Measurements from ENCODE around the gene ATP4B.

Gene ATP4B

DNA sequence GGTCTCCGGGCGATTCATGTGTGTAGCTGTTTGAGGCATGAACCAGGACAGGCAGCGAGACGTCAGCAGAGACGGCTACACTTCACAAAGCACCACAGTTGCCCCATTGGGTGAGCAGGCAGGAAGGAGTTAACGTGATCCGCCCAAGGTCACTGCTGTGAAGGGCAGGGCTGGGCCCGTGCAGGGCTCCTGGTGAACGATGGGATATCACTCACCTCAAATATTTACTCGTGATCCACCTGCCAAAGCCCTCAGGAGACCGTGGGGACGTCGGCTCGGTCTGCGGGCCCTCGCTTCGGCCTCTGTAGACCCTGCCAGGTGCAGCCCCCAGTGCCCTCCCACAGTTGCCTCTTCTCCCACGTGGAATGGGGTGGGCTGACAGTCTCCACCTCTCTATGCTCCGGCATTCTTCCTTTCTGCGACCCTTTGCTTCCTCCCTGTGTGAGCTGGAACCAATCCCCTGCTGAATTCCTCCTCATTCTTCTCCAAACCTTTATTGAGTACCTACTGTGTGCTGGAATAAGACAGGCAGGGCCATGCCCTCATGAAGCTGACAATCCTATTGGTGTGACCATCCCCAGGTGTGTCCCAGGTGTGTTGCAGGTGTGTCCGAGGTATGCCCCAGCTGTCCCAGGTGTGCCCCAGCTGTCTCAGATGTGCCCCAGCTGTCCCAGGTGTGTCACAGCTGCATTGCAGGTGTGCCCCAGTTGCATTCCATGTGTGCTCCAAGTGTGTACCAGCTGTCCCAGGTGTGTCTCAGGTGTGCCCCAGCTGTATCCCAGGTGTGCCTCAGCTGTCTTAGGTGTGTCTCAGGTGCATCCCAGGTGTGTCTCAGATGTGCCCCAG, 7.0 kb upstream of the ATP4B start:
- H3K4me1 ChIP-seq (ENCODE audit: insufficient read depth, low read length): no peaks in the 10 kb centered on the region
- H3K9ac ChIP-seq (ENCODE audit: low read depth, low read length): no peak overlapping the region
- H3K36me3 ChIP-seq (ENCODE audit: insufficient read depth, low read length): no peaks in the 10 kb centered on the region
- H3K9me3 ChIP-seq (ENCODE audit: control insufficient read depth, insufficient read depth, low read length): peaks cover 5% of the 10 kb centered on the region; the same call in 1 of the 2 replicates

DNA sequence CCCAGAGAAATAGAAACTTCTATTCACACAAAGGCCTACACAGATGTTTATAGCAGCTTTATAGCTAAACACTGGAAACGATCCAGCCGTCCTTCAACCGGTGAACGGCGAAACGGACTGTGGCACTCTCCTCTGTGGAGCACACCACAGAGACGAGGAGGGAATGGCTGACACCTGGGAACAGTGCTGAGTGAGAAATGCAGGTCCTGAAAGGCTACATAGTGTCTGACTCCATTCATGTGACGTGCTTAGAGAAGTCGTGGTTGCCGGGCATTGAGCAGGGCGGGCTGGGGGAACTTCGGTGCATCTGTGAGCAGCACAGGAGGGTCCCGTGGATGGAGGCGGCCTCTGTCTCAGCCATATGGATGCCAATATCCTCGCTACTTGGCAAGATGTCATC, 5.9 kb upstream of the ATP4B start:
- Histone ChIP-seq H3K9ac (ENCODE audit: low read depth, low read length) (no peak overlapping the region), H3K36me3 (ENCODE audit: insufficient read depth, low read length) (no peaks in the 10 kb centered on the region), H3K9me3 (ENCODE audit: control insufficient read depth, insufficient read depth, low read length) (peaks cover 5% of the 10 kb centered on the region; the same call in 1 of the 2 replicates), H3K4me1 (ENCODE audit: insufficient read depth, low read length) (no peaks in the 10 kb centered on the region)

GRCh38 chr13:113661509-113661908, 3.5 kb upstream of the ATP4B start:
- Histone ChIP-seq H3K36me3 (ENCODE audit: insufficient read depth, low read length) (no peaks in the 10 kb centered on the region), H3K4me1 (ENCODE audit: insufficient read depth, low read length) (no peaks in the 10 kb centered on the region), H3K9me3 (ENCODE audit: control insufficient read depth, insufficient read depth, low read length) (peaks cover 5% of the 10 kb centered on the region; the same call in 1 of the 2 replicates), H3K9ac (ENCODE audit: low read depth, low read length) (no peak overlapping the region)

- no peaks in the 10 kb centered on the region for H3K4me1 ChIP-seq (ENCODE audit: insufficient read depth, low read length)
- H3K9me3 ChIP-seq (ENCODE audit: control insufficient read depth, insufficient read depth, low read length): peaks cover 5% of the 10 kb centered on the region; the same call in 1 of the 2 replicates
- H3K36me3 ChIP-seq (ENCODE audit: insufficient read depth, low read length): no peaks in the 10 kb centered on the region
- H3K9ac ChIP-seq (ENCODE audit: low read depth, low read length): no peak overlapping the region
Measured at GRCh38 chr13:113660066-113660465, 2.1 kb upstream of the ATP4B start.

GRCh38 chr13:113659337-113659736, 1.3 kb upstream of the ATP4B start:
- Histone ChIP-seq H3K4me1 (ENCODE audit: insufficient read depth, low read length) (no peaks in the 10 kb centered on the region), H3K36me3 (ENCODE audit: insufficient read depth, low read length) (no peaks in the 10 kb centered on the region), H3K9ac (ENCODE audit: low read depth, low read length) (no peak overlapping the region), H3K9me3 (ENCODE audit: control insufficient read depth, insufficient read depth, low read length) (peaks cover 5% of the 10 kb centered on the region; the same call in 1 of the 2 replicates)

DNA sequence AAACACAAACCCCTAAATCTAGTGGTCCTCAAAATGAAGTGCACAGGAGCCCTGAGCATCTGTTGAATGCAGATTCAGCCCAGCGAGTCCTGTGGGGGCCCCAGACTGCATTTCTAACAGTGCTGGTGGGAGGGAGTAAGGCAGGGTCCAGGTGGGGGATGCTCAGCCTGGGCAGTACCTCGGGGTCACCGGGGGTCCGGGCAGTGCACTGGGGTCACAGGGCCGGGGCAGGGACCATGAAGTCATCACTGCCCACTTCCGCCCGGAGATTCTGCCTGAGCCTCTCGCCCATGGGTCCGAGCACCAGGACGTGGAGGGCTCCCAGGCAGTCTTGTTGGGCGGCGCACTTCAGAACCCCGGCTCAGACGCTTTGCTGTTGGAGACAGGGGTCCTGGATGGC, 838 bp upstream of the ATP4B start:
- Histone ChIP-seq H3K4me1 (ENCODE audit: insufficient read depth, low read length) (no peaks in the 10 kb centered on the region; the same call in 1 of the 2 replicates), H3K36me3 (ENCODE audit: insufficient read depth, low read length) (no peaks in the 10 kb centered on the region), H3K9me3 (ENCODE audit: control insufficient read depth, insufficient read depth, low read length) (peaks cover 5% of the 10 kb centered on the region; the same call in 1 of the 2 replicates), H3K9ac (ENCODE audit: low read depth, low read length) (no peak overlapping the region)

DNA sequence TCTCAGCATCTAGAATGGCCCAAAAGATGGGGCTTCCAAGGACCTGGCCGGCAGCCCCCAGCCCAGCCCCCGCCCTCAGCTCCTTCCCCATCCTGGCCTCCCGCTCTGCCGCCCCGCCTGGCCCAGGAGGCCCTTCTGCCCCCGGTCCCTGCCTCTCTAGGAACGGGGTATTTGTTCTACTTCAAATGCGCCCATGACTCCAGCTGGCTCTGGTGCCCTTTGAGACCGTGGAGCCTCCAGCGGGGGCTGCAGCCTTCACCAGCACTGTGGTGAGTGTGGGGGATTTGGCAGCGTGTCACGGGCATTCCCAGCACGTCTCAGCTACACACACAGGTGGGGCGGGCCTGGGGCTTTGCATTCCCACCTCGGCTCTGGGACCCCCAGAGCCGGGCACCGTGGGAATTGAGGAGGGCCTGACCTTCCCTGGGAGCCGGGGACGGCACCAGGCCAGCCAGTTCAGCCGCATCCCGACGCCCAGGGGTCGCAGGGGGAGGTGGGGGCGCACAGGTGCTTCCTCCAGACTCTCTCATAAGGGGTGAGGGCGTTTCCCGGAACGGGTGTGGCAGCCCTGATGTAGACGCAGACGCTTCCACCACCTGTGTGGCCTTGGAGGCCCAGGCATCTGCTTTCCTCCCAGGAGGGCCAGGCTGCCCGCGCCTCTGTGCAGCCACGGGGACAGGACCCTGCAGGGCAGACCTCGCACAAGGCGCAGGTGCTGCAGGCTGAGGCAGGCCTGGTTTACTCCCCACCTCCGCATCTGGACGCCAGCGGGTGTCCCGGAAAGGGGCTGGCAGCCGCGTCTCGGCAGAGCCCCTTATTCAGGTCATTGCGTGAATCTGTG, 947 bp downstream of the ATP4B start:
- Histone ChIP-seq H3K9me3 (ENCODE audit: control insufficient read depth, insufficient read depth, low read length) (0 out of 2 replicates have a peak, but pooled peaks cover 2% of the 10 kb centered on the region), H3K9ac (ENCODE audit: low read depth, low read length) (no peak overlapping the region), H3K36me3 (ENCODE audit: insufficient read depth, low read length) (no peaks in the 10 kb centered on the region), H3K4me1 (ENCODE audit: insufficient read depth, low read length) (no peaks in the 10 kb centered on the region; the same call in 1 of the 2 replicates)

- no peaks in the 10 kb centered on the region for H3K36me3 ChIP-seq (ENCODE audit: insufficient read depth, low read length)
- no peaks in the 10 kb centered on the region; the same call in 1 of the 2 replicates for H3K4me1 ChIP-seq (ENCODE audit: insufficient read depth, low read length)
- H3K9me3 ChIP-seq (ENCODE audit: control insufficient read depth, insufficient read depth, low read length): 0 out of 2 replicates have a peak, but pooled peaks cover under 1% of the 10 kb centered on the region
- H3K9ac ChIP-seq (ENCODE audit: low read depth, low read length): no peak overlapping the region
Measured at GRCh38 chr13:113656003-113656588, 1.9 kb downstream of the ATP4B start.

- Histone ChIP-seq H3K36me3 (ENCODE audit: insufficient read depth, low read length) (no peaks in the 10 kb centered on the region), H3K9ac (ENCODE audit: low read depth, low read length) (no peak overlapping the region), H3K4me1 (ENCODE audit: insufficient read depth, low read length) (no peaks in the 10 kb centered on the region; the same call in 1 of the 2 replicates), H3K9me3 (ENCODE audit: control insufficient read depth, insufficient read depth, low read length) (no peaks in the 10 kb centered on the region)
Measured at GRCh38 chr13:113655346-113656002, 2.5 kb downstream of the ATP4B start.

DNA sequence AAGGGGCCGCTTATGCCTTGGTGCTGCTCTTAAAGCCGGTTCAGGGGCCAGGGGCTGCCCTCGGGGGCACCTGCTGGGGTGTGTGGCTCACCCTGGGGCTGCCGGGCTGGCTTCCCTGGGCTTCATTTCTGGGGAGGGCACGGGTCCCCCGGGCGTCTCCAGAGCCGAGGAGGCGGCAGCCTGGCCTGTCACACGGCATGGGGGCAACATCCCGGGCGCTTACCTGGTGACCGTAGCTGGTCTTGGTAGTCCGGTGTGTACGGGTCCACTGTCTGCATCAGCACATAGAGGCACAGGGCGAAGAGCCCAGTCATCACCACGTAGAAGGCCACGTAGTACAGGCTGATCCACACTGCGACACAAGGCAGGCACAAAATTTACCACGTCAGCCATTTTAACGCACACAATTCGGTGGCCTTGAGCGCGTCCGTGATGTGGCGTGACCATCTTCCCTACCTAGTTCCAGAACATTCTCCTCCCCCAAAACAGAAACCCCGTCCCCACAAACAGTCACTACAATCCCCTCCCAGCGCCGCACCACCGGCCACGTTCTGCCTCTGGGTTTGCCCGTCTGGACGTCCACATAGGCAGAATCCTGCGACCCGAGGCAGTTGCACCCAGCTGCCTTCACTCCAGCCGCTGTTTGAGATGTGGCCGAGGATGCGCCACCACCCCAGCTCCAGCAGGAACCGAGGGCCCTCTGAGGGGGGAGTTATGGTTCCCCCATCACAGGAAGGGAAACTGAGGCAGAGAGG, 3.2 kb downstream of the ATP4B start:
- Histone ChIP-seq H3K36me3 (ENCODE audit: insufficient read depth, low read length) (no peaks in the 10 kb centered on the region), H3K9me3 (ENCODE audit: control insufficient read depth, insufficient read depth, low read length) (no peaks in the 10 kb centered on the region), H3K9ac (ENCODE audit: low read depth, low read length) (no peak overlapping the region), H3K4me1 (ENCODE audit: insufficient read depth, low read length) (no peaks in the 10 kb centered on the region; the same call in 1 of the 2 replicates)

DNA sequence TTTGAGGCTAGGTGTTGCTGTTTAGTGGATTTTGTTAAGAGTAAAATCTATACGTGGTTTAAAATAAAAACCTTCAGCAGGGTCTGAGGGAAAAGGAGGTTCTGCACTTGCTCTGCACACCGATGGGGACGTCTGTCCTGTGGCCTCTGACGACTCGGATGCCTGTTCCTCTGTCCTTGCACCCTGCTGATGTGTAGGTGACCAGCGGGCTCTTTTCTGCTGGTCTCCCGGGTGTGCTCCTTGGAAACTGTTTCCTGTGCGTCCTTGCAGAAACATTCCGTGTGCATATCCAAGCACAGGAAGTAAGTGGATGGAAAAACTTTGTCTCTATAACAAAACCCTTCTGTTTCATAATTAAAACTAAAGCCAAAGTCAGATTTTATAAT, 3.8 kb downstream of the ATP4B start:
- H3K9ac ChIP-seq (ENCODE audit: low read depth, low read length): no peak overlapping the region
- H3K36me3 ChIP-seq (ENCODE audit: insufficient read depth, low read length): no peaks in the 10 kb centered on the region
- H3K4me1 ChIP-seq (ENCODE audit: insufficient read depth, low read length): no peaks in the 10 kb centered on the region; the same call in 1 of the 2 replicates
- no peaks in the 10 kb centered on the region for H3K9me3 ChIP-seq (ENCODE audit: control insufficient read depth, insufficient read depth, low read length)

- H3K36me3 ChIP-seq (ENCODE audit: insufficient read depth, low read length): no peaks in the 10 kb centered on the region
- H3K9me3 ChIP-seq (ENCODE audit: control insufficient read depth, insufficient read depth, low read length): no peaks in the 10 kb centered on the region
- H3K4me1 ChIP-seq (ENCODE audit: insufficient read depth, low read length): no peaks in the 10 kb centered on the region; the same call in 1 of the 2 replicates
- no peak overlapping the region for H3K9ac ChIP-seq (ENCODE audit: low read depth, low read length)
Measured at GRCh38 chr13:113653264-113654174, 4.5 kb downstream of the ATP4B start.
